Liver (tissue), 3 donors: Measurements from ENCODE around the gene DCDC1.

Experiments used
- EGR1 ChIP-seq, 2 donors: IDR thresholded peaks; 2 replicates each; pipeline ENCODE4 v1.6.1; 2016 to 2018; ENCODE audit warnings: antibody characterized with exemption in 2 of 2, low read depth in 2 of 2
- GABPA ChIP-seq, 2 donors: IDR thresholded peaks in 1 of 2; conservative IDR thresholded peaks in 1 of 2; 2 replicates each; pipeline ENCODE4 v1.6.1; 2016; ENCODE audit warnings: antibody characterized with exemption in 2 of 2, mild to moderate bottlenecking in 1 of 2, moderate library complexity in 1 of 2
- HNF4A ChIP-seq, 2 donors: conservative IDR thresholded peaks; 2 replicates each; pipeline ENCODE4 v1.6.1; 2016; ENCODE audit warnings: antibody characterized with exemption in 2 of 2, mild to moderate bottlenecking in 2 of 2
- NR2F2 ChIP-seq: IDR thresholded peaks from 2 replicates; pipeline ENCODE4 v1.6.1; 2016; ENCODE audit warnings: antibody characterized with exemption
- RXRA ChIP-seq, 2 donors: IDR thresholded peaks; 2 replicates each; pipeline ENCODE4 v1.6.1; 2017 to 2018; ENCODE audit warnings: antibody characterized with exemption in 2 of 2, mild to moderate bottlenecking in 1 of 2
- SP1 ChIP-seq: IDR thresholded peaks from 2 replicates; pipeline ENCODE4 v1.6.1; 2018; ENCODE audit warnings: antibody characterized with exemption, mild to moderate bottlenecking
- TAF1 ChIP-seq: conservative IDR thresholded peaks from 2 replicates; pipeline ENCODE4 v1.6.1; 2016; ENCODE audit warnings: antibody characterized with exemption, mild to moderate bottlenecking
- YY1 ChIP-seq: IDR thresholded peaks from 2 replicates; pipeline ENCODE4 v1.6.1; 2016; ENCODE audit warnings: antibody characterized with exemption, mild to moderate bottlenecking
- TF ChIP-seq, protein P1 (sequence below): fragments of 150-350 bp; IDR thresholded peaks from 2 replicates; pipeline ENCODE4 v1.5.1; 2017; ENCODE audit warnings: improper control_type of control experiment, low read depth, low read length; ENCODE audit not compliant: missing input control
- TF ChIP-seq, protein P2 (sequence below): IDR thresholded peaks from 2 replicates; pipeline ENCODE4 v1.6.1; 2016; ENCODE audit warnings: antibody characterized with exemption
- donor health status: healthy.
- donor health status: healthy.

GRCh38 chr11:31139479-31139878 is 230.1 kb downstream of the DCDC1 start:
- TF ChIP-seq, protein P1, sequence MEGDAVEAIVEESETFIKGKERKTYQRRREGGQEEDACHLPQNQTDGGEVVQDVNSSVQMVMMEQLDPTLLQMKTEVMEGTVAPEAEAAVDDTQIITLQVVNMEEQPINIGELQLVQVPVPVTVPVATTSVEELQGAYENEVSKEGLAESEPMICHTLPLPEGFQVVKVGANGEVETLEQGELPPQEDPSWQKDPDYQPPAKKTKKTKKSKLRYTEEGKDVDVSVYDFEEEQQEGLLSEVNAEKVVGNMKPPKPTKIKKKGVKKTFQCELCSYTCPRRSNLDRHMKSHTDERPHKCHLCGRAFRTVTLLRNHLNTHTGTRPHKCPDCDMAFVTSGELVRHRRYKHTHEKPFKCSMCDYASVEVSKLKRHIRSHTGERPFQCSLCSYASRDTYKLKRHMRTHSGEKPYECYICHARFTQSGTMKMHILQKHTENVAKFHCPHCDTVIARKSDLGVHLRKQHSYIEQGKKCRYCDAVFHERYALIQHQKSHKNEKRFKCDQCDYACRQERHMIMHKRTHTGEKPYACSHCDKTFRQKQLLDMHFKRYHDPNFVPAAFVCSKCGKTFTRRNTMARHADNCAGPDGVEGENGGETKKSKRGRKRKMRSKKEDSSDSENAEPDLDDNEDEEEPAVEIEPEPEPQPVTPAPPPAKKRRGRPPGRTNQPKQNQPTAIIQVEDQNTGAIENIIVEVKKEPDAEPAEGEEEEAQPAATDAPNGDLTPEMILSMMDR = no peak
- TF ChIP-seq NR2F2 (no peak), GABPA (IDR thresholded peaks at IDR 0.05 in 1 of 2, conservative IDR thresholded peaks at IDR 0.05 in 1 of 2) (no peak), TAF1 (no peak), EGR1 (IDR thresholded peaks at IDR 0.05; ENCODE audit: low read depth in 2 of 2) (no peak), HNF4A (conservative IDR thresholded peaks at IDR 0.05) (no peak), SP1 (no peak), RXRA (IDR thresholded peaks at IDR 0.05) (no peak), YY1 (no peak)
- TF ChIP-seq, protein P2, sequence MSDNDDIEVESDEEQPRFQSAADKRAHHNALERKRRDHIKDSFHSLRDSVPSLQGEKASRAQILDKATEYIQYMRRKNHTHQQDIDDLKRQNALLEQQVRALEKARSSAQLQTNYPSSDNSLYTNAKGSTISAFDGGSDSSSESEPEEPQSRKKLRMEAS = no peak
